Measurements from ENCODE around the gene ATP6V0A1. TPM values are rescaled to one million over a fixed set of nuclear protein-coding genes. Genes with fewer than 3 reads are reported as not detected.
"Not testable (repeated sequence)": the region's sequence is repeated elsewhere in the genome, so short reads cannot be mapped to it uniquely, and the experiment has no call there.

ATP6V0A1 gene
- total and polyA plus RNA-seq, 10 donors = 23.0 to 140 (median 110) TPM

DNA sequence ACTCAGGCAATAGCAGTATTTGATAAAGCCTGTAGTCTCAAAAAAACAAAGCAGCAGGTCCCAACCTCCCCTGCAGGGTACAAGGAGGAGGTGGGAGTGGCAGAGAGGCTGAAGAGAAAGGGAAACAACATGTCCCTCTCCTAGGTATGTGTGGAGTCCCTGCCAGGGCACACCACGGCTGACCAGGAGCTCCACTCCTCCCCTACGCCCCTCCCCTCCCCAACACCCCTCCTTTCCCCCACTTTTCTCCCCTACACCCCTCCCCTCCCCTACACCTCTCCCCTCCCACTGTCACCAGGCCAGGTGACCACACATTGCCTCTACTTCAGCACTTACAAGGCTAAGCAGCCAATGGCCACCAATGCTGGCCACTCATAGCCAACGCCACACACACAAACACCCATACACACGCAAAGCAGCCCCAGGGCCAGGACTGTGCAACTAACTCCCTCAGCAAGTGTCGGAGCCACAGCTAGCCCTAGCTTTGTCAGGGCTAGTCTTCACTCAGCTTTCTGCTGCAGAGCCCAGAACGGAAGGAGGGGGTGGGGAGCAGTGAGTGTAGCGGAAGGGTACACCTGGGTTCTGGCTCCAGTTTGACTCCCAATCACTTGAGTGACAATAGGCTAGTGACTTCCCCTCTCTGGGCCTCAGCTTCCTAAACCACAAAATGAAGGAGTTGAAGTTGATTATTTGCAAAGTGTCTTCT lies 43.8 kb upstream of the ATP6V0A1 start:
- Histone ChIP-seq H3K4me3 (peak overlapping the region in 2 of 8 donors; percentile 14 to 49), H3K4me1 (peaks cover 29 to 99% (median 69%) of the 10 kb centered on the region in 6 donors), H3K27ac (peak overlapping the region in 7 of 8 donors; percentile 61 to 85 (median 73)), H3K9me3 (no peaks in the 10 kb centered on the region), H3K27me3 (replicated peaks in 1 of 7) (no peaks in the 10 kb centered on the region), H3K36me3 (no peaks in the 10 kb centered on the region)
- 11 to 23% (median 16%) methylated on average over 6 to 7 of the region's 7 CpGs for WGBS, 5 donors
- intact Hi-C loops (cut with DNase I; ENCODE audit: low total_unique reads) = no loop called here
- no peak for TF ChIP-seq POLR2A (IDR thresholded peaks at IDR 0.05)
- TF ChIP-seq POLR2AphosphoS5 (IDR thresholded peaks at IDR 0.05) = peak in 1 of 3 donors; percentile 19
- DNase-seq = peak; percentile 80

DNA sequence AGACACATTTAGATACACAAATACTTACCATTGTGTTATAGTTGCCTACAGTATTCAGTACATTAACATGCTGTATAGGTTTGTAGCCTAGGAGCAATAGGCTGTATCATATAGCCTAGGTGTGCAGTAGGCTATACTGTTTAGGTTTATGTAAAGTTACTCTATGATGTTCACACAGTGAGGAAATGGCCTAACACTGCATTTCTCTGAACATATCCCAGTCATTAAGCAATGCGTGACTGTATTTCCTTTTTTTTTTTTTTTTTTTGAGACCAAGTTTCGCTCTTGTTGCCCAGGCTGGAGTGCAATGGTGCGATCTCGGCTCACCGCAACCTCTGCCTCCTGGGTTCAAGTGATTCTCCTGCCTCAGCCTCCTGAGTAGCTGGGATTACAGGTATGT lies 40.7 kb upstream of the ATP6V0A1 start:
- H3K36me3 ChIP-seq; DNase-seq; intact Hi-C loops (cut with DNase I; ENCODE audit: low total_unique reads); H3K9me3 ChIP-seq: not testable (repeated sequence)
- H3K4me1 ChIP-seq = peaks cover 20 to 100% (median 76%) of the 10 kb centered on the region in 6 donors
- 33 to 75% (median 48%) methylated on average over 5 of the region's 5 CpGs for WGBS, 5 donors
- H3K4me3 ChIP-seq = peak overlapping the region in 1 of 8 donors; percentile 86
- H3K27me3 ChIP-seq (replicated peaks in 1 of 7) = peaks cover 0 to 25% (median 20%) of the 10 kb centered on the region in 7 donors
- H3K27ac ChIP-seq = peak overlapping the region in 7 of 8 donors; percentile 27 to 90 (median 65)

DNA sequence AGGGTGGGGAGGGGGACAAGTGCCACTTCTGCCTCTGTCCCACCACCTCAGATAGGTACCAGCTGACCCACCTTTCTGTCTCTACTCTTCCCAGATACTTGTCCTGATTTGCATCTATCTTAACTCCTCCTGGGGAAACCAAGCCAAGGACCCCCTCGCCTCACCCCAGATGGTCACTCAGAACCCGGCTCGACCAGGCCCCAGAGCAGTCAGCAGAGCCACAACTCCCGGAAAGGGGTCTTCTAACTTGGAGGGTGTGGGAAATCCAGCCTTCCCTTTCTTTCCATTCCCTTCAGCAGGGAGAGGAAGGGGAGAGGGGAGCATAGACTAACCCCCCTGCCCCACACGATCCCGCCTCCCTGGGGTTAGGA lies 37.6 kb upstream of the ATP6V0A1 start:
- Histone ChIP-seq H3K4me3 (peak overlapping the region; percentile 49 to 86 (median 67)), H3K4me1 (peaks cover 2 to 91% (median 57%) of the 10 kb centered on the region in 6 donors), H3K36me3 (no peaks in the 10 kb centered on the region), H3K27ac (peak overlapping the region; percentile 35 to 95 (median 90)), H3K9me3 (no peaks in the 10 kb centered on the region), H3K27me3 (replicated peaks in 1 of 7) (peaks cover 0 to 48% (median 28%) of the 10 kb centered on the region in 7 donors)
- no peak for TF ChIP-seq POLR2AphosphoS5 (IDR thresholded peaks at IDR 0.05)
- TF ChIP-seq, protein P1, sequence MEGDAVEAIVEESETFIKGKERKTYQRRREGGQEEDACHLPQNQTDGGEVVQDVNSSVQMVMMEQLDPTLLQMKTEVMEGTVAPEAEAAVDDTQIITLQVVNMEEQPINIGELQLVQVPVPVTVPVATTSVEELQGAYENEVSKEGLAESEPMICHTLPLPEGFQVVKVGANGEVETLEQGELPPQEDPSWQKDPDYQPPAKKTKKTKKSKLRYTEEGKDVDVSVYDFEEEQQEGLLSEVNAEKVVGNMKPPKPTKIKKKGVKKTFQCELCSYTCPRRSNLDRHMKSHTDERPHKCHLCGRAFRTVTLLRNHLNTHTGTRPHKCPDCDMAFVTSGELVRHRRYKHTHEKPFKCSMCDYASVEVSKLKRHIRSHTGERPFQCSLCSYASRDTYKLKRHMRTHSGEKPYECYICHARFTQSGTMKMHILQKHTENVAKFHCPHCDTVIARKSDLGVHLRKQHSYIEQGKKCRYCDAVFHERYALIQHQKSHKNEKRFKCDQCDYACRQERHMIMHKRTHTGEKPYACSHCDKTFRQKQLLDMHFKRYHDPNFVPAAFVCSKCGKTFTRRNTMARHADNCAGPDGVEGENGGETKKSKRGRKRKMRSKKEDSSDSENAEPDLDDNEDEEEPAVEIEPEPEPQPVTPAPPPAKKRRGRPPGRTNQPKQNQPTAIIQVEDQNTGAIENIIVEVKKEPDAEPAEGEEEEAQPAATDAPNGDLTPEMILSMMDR (IDR thresholded peaks at IDR 0.05 in 8 of 11, conservative IDR thresholded peaks at IDR 0.05 in 3 of 11) = no peak
- no peak for TF ChIP-seq POLR2A (IDR thresholded peaks at IDR 0.05)
- DNase-seq = no peak
- WGBS, 5 donors = 15 to 27% (median 19%) methylated on average over 6 of the region's 6 CpGs
- intact Hi-C loops (cut with DNase I; ENCODE audit: low total_unique reads) = no loop called here

DNA sequence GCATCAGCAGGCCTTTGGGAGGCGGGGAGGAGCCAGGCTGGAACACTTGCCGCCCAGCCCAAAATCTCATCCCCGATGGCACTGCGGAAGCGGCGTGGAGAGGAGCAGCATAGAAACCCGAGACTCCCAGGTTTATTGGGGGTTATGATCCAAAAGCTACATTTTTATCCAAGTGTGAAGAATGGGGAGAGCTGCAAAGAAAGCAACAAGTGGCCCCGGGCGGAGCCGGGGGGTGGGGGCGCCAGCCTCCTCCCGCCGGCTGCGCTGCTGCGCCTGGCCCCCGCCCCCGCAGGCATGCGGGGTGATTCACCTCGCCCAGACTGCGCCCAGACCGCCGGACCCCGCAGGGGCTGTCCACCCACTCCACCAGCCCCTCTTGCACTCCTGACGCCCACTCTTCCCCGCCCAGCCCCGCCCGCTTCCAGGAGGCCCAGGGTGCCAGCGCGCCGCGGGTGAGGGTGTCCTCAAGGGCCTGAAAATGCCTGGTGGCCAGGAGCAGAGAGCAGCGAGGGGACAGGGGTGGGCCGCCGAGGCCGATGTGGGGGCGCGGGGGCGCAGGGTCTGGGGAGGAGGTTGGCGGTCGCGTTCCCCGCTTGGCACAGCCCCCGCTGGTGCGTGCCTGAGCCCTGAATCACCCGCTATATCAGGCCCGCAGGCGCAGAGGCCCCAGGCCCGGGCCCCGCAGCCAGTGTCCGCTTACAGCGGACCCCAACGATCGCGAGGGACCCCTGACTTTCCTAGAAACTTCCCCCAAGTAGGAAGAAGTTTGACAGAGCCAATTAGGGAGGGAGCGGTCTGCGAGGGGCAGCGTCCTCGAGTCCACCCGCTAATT lies 37.0 kb upstream of the ATP6V0A1 start:
- peaks cover 0 to 85% (median 52%) of the 10 kb centered on the region in 6 donors for H3K4me1 ChIP-seq
- peak; percentile 78 for DNase-seq
- TF ChIP-seq POLR2AphosphoS5 (IDR thresholded peaks at IDR 0.05) = peak in 1 of 3 donors; percentile 44
- TF ChIP-seq POLR2A (IDR thresholded peaks at IDR 0.05) = no peak
- TF ChIP-seq, protein P1 (IDR thresholded peaks at IDR 0.05 in 8 of 11, conservative IDR thresholded peaks at IDR 0.05 in 3 of 11) = no peak
- H3K27ac ChIP-seq = peak overlapping the region; percentile 74 to 95 (median 90)
- peak overlapping the region; percentile 49 to 86 (median 67) for H3K4me3 ChIP-seq
- no peaks in the 10 kb centered on the region for H3K9me3 ChIP-seq
- intact Hi-C loops (cut with DNase I; ENCODE audit: low total_unique reads) = no loop called here
- WGBS, 5 donors = 1 to 8% (median 3%) methylated on average over 19 to 59 of the region's 59 CpGs
- H3K36me3 ChIP-seq = no peaks in the 10 kb centered on the region
- H3K27me3 ChIP-seq (replicated peaks in 1 of 7) = peaks cover 0 to 48% (median 28%) of the 10 kb centered on the region in 7 donors

Measured in spleen (tissue), 11 donors.